GM12892 (cell line): Measurements from ENCODE around the gene ZNF628.
A peak's percentile ranks its signal among the peaks of the same experiment; 100 is the strongest.

ENCODE experiments used
- POLR2A ChIP-seq: IDR thresholded peaks from 2 replicates; pipeline ENCODE4 v1.6.1; 2011; ENCODE audit warnings: low read depth, low read length, control low read depth
- POLR2AphosphoS5 ChIP-seq: IDR thresholded peaks from 2 replicates; pipeline ENCODE4 v1.6.1; 2011; ENCODE audit warnings: low read depth, low read length, control low read depth
- TAF1 ChIP-seq: IDR thresholded peaks from 2 replicates; pipeline ENCODE4 v1.6.1; 2011; ENCODE audit warnings: low read depth, mild to moderate bottlenecking, control low read depth, low read length, borderline replicate concordance

- no peak for TF ChIP-seq TAF1
- peak; percentile 48; the same call in 1 of the 2 replicates for TF ChIP-seq POLR2A
- TF ChIP-seq POLR2AphosphoS5 = no peak
These were observed at the start of gene ZNF628 for GRCh38 chr19:55476100-55476775.
